Activated CD8-positive, alpha-beta memory T cell treated with anti-CD3 and anti-CD28 coated beads for 24 hours (primary cell): ENCODE data around the gene FAM124A.
"Not testable (repeated sequence)": the region's sequence is repeated elsewhere in the genome, so short reads cannot be mapped to it uniquely, and the experiment has no call there.

Source experiments
- DNase-seq: peaks from one replicate; pipeline ENCODE4 v3.0.0-alpha.2; 2020

Gene FAM124A

DNA sequence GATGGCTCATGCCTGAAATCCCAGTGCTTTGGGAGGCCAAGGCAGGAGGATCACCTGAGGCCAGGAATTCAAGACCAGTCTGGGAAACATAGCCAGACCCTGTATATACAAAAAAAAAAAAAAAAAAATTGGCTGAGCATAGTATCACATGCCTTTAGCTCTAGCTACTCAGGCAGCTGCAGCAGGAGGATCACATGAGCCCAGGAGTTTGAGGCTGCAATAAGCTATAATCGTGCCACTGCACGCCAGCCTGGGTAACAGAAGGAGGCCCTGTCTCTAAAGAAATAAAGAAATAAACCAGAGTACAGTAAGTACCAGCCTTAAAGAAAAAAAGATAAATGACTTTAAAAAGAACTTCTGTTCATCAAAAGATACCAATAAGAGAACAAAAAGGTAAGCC, 52.9 kb downstream of the FAM124A start:
- no peak for DNase-seq

DNA sequence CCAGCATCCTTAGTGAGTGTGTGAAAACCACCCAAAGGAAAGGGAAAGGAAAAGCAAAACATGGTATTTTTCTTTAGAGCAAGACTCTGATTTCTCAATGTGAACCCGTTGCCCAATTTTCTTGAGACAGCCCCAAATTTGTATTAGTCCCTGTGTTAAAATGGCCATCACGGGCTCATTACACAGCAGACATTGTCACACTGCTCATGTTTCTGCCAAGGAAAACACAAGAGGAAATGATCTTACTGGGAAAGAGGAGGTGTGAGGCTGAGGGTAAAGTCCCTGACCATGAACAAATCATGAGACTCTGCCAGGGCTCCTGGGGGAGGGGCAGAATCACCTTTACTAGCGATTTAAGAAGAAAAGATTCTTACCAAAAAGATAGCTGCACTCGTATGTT, 54.4 kb downstream of the FAM124A start:
- no peak for DNase-seq

DNA sequence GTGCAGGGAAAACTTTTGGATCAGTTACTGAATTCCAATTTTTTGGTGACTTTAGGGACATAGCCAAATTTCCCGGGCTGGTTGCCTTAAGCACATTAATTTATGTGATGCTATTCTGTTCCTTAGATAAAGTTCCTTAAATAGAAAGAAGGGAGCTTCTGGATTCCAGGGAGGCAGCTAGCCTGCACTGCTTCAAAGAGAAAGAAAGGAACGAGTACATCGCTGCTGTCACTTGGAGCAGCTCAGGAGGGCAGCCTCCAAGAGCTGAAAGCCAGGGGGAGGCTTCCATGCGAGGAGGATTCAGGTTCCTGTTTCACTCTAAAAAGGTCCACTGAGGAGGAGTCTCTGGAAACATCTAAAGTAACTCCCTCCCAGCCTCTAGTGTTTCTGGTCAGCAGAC, 55.7 kb downstream of the FAM124A start:
- DNase-seq, result no peak

DNA sequence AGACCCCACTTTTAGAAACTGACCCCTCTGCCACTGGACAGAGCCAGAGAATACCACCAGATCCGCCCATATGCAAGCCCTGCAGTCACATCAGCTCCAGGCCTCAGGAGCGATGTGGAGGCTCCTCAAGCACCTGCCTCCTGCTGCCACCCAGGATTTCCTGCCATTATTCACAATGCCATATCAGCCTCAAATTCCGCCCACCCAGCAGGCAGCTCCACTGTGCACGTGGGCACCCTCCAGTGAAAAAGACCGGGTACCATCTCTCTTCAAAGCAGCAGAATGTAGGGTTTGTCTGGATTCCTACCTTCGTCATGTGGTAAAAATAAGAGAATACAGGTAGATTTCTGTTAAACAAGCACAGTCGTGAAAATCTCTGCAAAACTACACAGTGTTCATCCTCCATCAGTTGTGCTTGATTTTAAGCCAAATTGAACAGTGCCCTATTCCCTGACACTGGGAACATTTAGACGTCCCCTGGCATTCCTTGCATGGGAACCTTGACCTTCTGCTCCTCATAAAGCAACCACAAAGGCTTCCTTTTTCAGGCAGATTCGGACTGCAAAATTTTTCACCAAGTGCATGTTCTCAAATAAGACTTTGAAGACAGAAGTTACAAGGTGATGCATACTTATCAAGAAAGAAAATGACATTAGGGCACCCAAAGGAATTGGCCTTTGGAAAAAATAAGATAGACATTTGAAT, 56.4 kb downstream of the FAM124A start:
- no peak for DNase-seq

DNA sequence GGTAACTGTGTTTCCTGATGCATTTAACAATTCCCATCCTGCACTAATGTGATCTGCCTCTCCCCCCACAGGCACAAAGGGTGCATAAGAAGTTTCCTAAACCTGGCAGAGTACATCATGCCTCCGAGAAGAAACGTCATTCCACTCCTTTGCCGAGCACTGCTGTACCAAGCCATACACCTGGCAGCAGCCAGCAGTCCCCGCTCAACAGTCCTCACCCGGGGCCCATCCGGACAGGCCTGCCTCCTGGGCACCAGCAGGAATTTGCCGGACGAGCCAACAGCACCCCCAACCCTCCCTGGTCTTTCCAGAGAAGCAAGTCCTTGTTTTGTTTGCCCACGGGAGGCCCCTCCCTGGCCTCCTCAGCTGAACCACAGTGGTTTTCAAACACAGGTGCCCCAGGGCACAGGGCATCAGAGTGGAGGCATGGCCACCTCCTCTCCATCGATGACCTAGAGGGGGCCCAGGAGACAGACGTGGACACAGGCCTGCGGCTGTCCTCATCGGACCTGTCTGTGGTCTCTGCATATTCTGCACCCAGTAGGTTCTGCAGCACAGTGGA, 58.3 kb downstream of the FAM124A start:
- DNase-seq, result no peak

DNA sequence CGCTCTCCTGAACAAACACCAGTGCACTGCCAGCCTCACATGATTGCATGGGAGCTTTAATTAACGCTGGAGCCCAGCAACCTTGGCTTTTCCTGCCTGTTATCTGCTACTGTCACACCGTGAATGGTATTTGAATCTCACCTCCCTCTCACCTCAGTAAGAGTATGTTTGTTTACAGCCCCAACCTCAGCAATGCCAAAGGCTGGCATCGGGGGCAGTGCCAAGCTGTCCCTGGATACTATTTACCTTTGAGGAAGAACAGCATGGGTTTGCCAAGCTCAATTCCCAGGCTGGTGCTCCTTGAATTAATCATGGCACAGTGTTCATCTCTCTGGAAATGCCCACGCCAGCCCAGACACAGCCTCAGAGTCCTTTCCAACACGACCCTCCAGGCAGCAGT, 60.1 kb downstream of the FAM124A start:
- DNase-seq, result no peak

DNA sequence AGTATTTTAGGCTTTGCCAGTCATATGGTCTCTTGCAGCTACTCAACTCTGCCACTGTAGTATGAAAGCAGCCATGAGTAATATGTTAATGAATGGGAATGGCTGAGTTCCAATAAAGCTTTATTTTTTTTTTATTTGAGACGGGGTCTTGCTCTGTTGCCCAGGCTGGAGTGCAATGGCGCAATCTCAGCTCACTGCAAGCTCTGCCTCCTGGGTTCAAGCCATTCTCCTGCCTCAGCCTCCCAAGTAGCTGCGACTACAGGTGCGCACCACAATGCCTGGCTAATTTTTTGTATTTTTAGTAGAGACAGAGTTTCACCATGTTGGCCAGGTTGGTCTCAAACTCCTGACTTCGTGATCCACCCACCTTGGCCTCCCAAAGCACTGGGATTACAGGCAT, 60.7 kb downstream of the FAM124A start:
- not testable (repeated sequence) for DNase-seq

DNA sequence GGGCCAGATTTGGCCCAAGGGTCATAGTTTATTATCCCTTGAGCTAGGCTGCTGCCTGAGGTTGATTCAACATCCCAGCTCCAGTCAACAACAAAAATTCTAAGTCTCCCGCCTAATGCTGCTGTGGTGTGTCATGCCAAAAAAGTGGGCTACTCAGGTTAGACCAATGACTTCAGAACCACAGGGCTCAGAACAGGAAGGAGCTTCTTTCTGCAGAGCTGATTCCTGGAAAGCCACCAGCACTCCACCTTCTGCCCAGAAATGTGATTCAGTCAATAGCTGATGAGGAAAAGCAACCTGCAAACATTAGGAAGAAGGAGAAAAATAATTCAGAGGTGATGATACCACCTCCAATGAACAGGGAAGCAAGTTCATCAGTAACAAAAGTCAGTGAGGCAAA, 61.2 kb downstream of the FAM124A start:
- DNase-seq, result no peak

DNA sequence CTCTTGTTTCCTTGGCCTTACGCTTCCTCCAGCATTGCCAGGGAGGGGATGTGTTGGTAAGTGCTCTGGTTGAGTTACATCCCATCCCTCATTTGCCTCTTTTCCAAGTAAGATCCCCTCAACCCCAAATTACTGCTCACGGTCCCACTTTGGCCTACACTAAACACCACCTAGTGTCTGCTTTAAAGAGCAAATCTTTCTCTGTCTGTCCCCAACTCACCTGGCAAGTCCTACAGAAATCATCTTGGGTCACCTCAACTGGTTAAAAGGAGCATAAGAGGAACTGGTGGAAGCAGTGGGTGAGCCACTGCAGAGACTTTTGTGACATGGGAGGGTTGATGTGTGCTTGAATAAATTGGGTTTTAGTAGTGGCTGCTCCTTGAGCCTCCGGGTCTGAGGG, 62.1 kb downstream of the FAM124A start:
- no peak for DNase-seq

DNA sequence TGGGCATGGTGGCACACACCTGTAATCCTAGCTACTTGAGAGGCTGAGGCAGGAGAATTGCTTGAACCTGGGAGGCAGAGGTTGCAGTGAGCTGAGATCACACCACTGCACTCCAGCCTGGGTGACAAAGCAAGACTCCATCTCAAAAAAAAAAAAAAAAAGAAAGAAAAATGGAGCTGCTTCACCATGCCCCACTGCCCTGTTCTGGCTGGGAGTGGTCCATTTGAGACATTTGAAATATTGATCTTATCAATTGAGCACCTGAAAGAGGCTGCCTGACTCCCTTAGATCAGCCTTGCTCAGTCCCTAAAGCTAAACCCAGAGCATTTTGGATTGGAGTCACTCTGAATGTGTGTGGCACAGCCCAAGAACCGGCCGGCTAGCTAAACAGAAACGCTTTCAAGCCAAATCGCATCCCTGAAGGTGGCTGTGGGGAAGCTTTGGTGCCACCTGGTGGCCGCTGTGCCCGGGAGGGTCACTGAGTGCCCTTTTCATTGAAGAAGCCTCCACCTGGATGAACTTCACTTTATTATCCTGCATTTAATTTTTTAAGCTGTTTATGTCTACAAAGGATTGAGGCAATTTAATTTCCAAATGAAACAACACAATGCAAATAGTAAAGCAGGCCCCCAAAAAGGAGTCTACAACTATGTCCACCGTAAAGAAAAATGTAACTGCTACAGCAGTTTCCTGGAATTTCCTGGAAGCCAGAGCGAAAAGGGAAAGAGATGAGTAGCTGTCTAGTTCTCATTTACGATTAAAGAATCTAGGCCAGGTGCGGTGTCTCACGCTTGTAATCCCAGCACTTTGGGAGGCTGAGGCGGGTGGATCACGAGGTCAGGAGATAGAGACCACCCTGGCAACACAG, 64.2 kb downstream of the FAM124A start:
- DNase-seq, result peak; percentile 88

DNA sequence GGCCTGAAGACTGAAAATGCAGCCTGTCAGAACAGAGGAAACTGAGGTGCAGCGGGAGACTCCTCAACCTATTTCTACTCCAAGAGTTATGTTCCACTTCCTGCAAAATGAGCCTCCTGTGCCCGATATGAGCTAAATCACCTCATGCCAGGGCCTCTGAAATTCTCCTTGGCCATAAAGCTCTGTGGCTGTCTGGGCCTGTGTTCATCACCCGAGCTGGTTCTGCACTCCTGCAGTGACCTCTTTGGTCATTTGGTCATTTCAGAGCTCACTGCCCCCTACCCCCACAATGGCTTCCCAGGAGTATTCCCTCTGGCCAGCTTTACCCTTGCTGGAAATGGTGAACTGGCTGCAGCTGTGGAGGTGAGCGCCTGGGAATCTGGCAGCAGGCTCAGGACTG, 65.6 kb downstream of the FAM124A start:
- DNase-seq, result no peak

DNA sequence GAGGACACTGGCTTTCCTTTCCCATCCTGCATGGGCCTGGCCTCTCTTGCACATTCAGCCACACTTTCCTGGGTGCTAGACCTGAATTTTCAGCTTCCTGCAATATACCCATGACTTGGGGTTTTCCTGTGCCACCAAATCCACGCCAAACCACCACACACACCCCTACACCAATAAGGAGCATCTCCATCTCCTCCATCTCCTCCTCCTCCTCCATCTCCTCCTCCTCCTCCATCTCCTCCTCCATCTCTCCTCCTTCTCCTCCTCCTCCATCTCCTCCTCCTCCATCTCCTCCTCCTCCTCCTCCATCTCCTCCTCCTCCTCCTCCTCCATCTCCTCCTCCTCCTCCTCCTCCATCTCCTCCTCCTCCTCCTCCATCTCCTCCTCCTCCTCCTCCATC, 66.1 kb downstream of the FAM124A start:
- not testable (repeated sequence) for DNase-seq

DNA sequence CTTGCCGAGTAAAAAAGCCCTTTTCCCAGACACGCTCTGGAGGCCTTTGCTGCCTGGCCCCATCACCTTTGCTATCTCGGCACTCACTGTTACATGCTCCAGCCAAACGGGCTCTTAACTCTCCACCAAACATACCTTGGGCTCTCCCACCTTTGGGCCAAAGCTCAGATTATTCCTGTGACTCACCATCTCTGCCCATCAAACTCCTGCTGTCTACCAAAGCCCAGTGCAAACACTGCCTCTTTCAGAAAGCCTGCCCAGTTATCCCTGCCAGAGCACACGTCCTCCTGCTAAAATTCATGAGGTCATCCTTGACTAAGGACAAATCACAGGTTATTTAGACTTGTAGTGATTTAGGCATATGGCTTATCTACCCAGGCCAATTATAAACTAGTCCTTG, 69.1 kb downstream of the FAM124A start:
- DNase-seq, result no peak

DNA sequence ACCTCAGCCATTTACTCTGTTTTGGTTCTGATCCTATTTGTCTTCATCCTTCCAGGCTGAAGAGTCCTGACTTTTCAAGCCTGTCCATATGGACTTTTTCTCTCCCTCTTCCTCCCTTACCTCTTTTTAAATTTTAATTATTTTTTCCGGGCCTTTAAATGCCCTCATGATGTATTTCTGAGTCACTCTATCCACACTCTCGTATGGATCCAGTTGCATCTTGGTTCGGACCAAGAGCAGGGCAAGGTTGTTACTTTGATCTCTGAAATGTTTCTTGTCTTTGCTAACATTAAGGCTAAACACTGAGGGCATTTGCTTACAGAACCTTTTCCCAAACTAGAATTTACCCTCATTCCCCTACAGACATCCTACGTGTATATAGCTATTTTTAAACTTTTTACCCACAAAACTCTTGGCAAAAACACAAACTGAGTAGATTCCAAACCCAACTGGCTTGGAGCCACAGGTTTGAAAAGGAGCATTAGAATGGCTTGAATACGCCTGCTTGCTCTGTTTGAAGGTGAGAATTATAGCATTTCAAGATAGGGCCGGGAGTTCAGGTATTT, 69.9 kb downstream of the FAM124A start:
- no peak for DNase-seq

DNA sequence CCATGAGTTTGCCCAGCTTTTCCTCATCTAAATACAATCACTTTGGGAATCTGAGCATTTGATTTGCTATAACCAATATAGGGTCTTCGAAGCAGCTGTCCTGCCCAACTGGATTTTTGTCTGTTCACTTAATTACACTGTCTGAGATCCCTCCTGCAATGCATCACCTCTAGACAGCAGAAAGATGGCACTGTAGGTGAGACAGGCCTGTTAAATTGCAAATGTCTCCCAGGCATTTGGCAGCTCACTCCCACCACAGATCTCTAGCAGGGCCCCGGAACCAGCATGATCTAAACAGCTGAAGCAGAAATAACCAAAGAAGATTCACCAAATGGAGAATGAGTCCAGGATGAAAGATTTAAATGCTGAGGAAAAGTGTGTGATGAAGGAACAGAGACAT, 75.4 kb downstream of the FAM124A start:
- no peak for DNase-seq

DNA sequence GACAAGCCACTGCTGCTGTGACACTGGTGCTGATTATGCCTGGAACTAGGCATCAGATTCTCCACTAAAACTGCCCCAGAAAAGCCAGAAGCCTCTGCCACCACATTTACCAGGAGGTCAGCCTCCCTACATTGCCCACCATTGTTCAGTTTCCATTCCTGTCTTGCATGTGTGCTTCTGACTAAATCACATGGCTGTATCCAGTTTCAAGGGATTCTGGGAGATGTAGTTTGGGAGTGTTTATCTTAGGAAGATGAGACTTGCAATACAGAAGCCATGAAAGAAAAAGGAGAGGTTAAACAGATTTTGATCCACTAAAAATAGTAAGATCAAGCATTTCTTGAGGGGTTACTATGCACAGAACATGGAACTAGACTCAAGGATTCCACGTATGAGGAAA, 76.6 kb downstream of the FAM124A start:
- DNase-seq, result no peak

DNA sequence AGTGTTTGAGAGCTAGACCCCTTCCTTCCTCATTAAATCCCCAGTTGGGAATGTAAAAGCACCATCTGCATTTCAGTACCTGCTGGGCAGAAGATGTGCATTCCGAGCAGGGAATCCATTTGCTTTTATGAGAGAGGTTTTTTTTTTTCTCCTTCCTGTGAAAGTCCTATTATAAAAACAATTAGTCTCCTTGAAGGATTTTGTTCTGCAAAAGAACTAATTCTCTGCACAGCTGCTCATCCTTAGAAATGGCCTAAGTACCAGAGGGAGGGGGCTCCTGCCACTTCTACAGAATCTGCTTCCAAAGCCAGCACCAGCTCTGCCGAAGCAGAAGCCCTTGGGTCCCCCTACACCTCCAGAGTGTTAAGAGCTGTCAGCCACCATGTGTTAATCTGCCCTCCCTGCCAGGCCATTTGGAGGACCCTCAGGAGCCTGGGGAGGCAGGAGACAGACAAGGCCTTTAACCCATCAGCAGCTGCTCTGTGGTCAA, 80.9 kb downstream of the FAM124A start:
- DNase-seq, result no peak

DNA sequence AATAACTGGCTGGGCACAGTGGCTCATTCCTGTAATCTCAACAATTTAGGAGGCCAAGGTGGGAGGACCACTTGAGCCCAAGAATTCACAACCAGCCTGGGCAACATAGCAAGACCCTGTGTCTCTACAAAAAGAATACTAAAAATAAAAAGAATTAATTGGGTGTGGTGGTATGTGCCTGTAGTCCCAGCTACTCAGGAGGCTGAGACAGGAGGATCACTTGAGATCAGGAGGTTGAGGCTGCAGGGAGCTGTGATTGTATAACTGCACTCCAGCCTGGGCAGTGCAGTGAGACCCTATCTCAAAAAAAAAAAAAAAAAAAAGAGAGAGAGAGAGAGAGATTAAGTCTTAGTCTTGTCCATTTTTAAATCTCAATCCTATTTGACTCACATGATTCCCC, 81.7 kb downstream of the FAM124A start:
- DNase-seq, result no peak

DNA sequence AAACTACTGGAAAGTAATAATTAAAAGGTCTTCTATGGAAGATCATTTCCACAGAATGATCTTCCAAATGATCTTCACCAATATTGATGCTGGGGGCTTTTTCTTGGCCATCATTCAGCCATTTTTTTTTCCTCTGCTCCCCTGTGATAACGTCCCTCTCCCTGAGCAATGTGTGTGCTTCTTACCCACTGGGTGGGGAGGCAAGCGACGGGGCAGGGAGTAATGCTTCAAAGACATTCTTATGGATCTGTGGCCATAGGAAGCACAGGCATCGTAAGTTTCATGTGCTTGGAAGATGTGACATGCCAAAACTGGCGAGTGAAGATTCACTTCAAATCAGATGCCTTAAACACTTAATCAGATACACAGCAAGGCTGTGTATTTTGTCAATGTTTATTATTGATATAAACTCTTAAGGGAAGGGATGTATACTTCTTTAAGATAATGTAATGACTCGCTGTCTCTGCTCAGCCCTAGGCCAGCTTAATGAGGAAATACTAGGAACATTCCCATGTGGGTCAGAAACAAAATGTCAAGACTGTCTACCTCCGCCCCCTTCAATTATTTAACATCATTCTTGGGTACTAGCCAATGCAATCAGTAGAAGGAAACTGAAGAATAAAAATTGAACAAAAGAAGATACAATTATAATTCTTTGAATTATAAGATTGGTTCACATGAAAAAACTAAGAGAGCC, 83.2 kb downstream of the FAM124A start:
- no peak for DNase-seq

DNA sequence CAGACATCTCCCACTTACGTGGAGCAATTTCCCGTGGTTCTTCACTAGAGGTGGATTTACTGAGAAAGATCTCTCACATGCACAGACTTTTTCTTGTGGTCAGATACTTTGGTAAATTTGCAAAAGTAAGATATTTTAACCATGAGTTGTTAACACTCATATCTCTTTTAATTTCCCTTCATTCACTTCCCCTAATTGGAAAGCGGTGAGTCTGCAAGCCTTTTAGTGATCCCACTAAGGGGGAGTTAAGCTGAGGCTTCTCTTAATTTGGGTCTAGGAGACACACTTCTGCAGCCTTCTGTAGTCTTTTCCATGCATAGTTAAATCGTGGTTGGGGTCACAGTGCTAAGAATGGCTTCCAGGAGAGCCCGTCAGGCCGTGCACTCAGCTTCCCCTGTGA, 86.6 kb downstream of the FAM124A start:
- DNase-seq, result no peak

DNA sequence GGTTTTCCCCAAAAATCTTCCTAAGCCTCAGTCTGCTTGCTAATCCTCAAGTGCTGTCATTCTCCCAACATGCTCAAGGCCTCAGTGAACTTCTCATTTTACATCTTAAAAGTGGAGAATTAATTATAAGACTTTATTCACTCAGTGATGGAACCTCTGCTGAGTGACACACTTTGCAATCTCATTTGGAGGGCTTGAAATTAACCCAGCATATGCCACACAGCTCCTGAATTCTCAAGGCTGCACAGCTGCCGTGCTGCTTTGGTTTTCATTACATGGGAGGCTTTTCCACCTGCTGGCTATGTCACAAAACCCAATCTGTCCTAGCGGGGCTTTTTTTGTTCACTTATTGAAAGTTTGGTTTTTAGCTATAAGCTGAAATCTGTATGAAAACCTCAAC, 89.0 kb downstream of the FAM124A start:
- DNase-seq, result no peak

DNA sequence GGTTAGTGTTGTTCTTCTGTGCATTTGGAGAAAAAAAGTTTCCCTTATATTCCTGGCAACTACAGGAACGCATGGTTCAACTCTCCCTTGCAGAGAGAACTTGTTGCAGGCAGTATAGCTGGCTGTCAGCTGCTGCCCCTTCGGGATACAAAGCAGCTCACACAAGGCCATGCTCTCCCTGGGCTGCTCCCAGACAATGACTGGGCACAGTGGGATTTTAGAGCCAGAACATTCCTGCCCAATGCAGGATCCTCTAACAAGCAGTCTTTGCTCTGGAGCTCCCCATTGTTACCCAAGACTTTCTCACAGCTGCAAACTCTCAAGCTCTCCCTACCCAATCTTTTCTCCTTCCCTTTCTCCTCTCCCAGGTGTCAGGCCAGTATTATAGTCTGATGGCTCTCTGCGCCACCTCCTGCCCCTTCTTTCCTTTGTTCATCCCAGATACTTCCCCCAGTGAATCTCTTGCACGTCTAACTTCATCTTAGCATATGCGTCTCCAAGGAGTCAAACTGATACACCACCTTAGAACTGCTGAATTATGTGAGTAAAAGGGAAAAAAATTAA, 89.8 kb downstream of the FAM124A start:
- DNase-seq, result no peak

DNA sequence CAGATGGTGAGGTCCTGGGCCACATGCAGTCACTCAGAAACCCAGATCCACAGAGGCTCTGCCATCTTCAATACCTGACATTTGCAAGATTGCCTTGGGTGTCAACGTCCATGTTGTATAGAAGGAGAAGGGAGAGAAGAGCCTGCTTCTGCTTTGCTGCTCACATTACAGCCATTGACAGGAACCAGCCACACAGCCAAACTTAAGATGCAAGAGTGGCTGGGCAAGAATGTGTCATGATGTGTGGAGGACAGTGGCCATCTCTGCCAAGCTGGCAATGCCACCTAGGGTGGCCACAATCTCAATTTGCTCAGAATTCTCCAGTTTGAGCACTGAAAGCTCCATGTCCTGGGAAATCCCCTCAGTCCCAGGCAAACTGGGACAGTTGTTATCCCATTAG, 91.4 kb downstream of the FAM124A start:
- no peak for DNase-seq
